ENCODE results near the gene CDC25A. TPM values are rescaled to one million over a fixed set of nuclear protein-coding genes. Genes with fewer than 3 reads are reported as not detected.
A peak's percentile ranks its signal among the peaks of the same experiment; 100 is the strongest.

CDC25A gene
- total and polyA plus RNA-seq, 9 of the 15 experiments (the other 6 are each of a cell fraction or from before 2014, with no cell fraction given) = 3.4 to 61.3 (median 51.8) TPM

DNA sequence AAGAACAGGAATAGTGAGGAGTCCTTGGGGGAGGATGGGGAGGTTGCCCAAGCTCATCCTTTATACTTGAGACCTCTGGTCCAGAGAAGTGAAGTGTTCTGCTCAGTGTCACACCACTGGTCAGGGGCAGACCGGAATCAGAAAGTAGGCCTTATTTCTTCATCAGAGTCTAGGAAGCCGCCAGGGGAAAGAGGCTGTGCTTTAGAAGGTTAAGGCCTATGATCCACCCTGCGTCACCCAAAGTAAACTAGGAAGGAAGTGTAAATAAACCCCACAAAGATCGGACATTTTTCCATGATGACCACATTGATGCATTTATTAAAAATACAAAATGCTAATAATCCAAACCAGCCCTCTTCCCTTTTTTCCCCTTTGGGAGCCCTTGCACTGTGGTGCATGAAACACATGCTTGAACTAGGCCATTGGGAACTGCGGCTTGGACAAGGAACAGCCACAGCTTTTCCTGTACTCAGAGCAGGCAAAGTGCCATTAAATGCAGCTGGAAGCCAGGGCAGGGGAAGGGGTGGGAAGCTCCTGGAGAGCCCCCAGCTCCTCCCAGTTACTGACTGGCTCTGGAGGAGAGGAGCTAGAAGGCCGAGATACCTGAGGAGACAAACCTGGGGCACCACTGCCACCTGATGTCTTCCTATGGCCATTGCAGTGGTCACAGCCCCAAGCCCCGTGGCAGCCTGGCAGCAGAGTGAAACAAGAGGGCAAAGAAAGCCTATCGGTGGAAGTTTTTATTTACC lies 37.0 kb downstream of the CDC25A start (continued):
- TF ChIP-seq, protein P1, sequence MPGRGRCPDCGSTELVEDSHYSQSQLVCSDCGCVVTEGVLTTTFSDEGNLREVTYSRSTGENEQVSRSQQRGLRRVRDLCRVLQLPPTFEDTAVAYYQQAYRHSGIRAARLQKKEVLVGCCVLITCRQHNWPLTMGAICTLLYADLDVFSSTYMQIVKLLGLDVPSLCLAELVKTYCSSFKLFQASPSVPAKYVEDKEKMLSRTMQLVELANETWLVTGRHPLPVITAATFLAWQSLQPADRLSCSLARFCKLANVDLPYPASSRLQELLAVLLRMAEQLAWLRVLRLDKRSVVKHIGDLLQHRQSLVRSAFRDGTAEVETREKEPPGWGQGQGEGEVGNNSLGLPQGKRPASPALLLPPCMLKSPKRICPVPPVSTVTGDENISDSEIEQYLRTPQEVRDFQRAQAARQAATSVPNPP (IDR thresholded peaks at IDR 0.05; ENCODE audit: borderline replicate concordance, insufficient read depth, insufficient read length) = no peak
- TF ChIP-seq CXXC5 (CRISPR knock-in tag; IDR thresholded peaks at IDR 0.05) (no peak), STAT5B (CRISPR knock-in tag; IDR thresholded peaks at IDR 0.05) (no peak), ZNF717 (CRISPR knock-in tag; IDR thresholded peaks at IDR 0.05) (no peak), CHD2 (IDR thresholded peaks at IDR 0.05; ENCODE audit: low read depth, low read length) (no peak), ZNF174 (CRISPR knock-in tag; IDR thresholded peaks at IDR 0.05) (no peak), SRSF7 (optimal IDR thresholded peaks at IDR 0.05; ENCODE audit: low read depth, low read length) (no peak), HNRNPK (IDR thresholded peaks at IDR 0.05; ENCODE audit: low read depth, low read length, poor library complexity, severe bottlenecking) (no peak), TAL1 (IDR thresholded peaks at IDR 0.05) (no peak), KDM5B (IDR thresholded peaks at IDR 0.05; ENCODE audit: insufficient replicate concordance, low read depth, low read length) (no peak), FOXJ3 (CRISPR knock-in tag; IDR thresholded peaks at IDR 0.05) (no peak), HDAC3 (IDR thresholded peaks at IDR 0.05; ENCODE audit: borderline replicate concordance, partially characterized antibody) (no peak), CBX5 (IDR thresholded peaks at IDR 0.05; ENCODE audit: borderline replicate concordance, low read depth) (no peak), CREM (IDR thresholded peaks at IDR 0.05; ENCODE audit: low read depth) (peak; percentile 47; the same call in 1 of the 2 replicates), EGR1 (conservative IDR thresholded peaks at IDR 0.05) (no peak), CEBPG (CRISPR knock-in tag; IDR thresholded peaks at IDR 0.05) (no peak), CEBPG (tag; conservative IDR thresholded peaks at IDR 0.05 in 1 of 2, IDR thresholded peaks at IDR 0.05 in 1 of 2) (no peak), SIN3A (IDR thresholded peaks at IDR 0.05; ENCODE audit: borderline replicate concordance in 2 of 2, control insufficient read depth in 1 of 2, low read depth in 2 of 2, low read length in 2 of 2) (no peak), HDAC1 (IDR thresholded peaks at IDR 0.05) (no peak), NCOA1 (IDR thresholded peaks at IDR 0.05; ENCODE audit: low read depth) (no peak), ZKSCAN1 (IDR thresholded peaks at IDR 0.05; ENCODE audit: low read depth, low read length) (0 out of 2 replicates have a peak, but pooled peaks have one; percentile 43), ESRRB (CRISPR knock-in tag; IDR thresholded peaks at IDR 0.05; ENCODE audit: borderline replicate concordance) (no peak), MAFF (IDR thresholded peaks at IDR 0.05; ENCODE audit: low read length) (no peak), EHMT2 (IDR thresholded peaks at IDR 0.05) (no peak), ETV1 (tag; conservative IDR thresholded peaks at IDR 0.05; ENCODE audit: low read depth) (no peak)
- TF ChIP-seq, protein P2, sequence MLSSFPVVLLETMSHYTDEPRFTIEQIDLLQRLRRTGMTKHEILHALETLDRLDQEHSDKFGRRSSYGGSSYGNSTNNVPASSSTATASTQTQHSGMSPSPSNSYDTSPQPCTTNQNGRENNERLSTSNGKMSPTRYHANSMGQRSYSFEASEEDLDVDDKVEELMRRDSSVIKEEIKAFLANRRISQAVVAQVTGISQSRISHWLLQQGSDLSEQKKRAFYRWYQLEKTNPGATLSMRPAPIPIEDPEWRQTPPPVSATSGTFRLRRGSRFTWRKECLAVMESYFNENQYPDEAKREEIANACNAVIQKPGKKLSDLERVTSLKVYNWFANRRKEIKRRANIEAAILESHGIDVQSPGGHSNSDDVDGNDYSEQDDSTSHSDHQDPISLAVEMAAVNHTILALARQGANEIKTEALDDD (IDR thresholded peaks at IDR 0.05) = no peak
- TF ChIP-seq, protein P3, sequence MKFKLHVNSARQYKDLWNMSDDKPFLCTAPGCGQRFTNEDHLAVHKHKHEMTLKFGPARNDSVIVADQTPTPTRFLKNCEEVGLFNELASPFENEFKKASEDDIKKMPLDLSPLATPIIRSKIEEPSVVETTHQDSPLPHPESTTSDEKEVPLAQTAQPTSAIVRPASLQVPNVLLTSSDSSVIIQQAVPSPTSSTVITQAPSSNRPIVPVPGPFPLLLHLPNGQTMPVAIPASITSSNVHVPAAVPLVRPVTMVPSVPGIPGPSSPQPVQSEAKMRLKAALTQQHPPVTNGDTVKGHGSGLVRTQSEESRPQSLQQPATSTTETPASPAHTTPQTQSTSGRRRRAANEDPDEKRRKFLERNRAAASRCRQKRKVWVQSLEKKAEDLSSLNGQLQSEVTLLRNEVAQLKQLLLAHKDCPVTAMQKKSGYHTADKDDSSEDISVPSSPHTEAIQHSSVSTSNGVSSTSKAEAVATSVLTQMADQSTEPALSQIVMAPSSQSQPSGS (CRISPR knock-in tag; IDR thresholded peaks at IDR 0.05) = no peak
- TF ChIP-seq, protein P4, sequence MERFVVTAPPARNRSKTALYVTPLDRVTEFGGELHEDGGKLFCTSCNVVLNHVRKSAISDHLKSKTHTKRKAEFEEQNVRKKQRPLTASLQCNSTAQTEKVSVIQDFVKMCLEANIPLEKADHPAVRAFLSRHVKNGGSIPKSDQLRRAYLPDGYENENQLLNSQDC (CRISPR knock-in tag; IDR thresholded peaks at IDR 0.05) = no peak
